GM21447 (cell line): ENCODE data around the gene CCDC136.

ENCODE experiments used
- ATAC-seq: cut with Tn5 transposase; IDR thresholded peaks from one replicate; pipeline ENCODE4 v1.9.1; 2021; ENCODE audit not compliant: unreplicated experiment

Gene CCDC136

GRCh38 chr7:128791121-128791971, at the start of gene CCDC136:
CCDC136 (plus strand) TSS chr7:128791968; CDS start chr7:128792412, 444 bp downstream.
- peak; percentile 80 for ATAC-seq

DNA sequence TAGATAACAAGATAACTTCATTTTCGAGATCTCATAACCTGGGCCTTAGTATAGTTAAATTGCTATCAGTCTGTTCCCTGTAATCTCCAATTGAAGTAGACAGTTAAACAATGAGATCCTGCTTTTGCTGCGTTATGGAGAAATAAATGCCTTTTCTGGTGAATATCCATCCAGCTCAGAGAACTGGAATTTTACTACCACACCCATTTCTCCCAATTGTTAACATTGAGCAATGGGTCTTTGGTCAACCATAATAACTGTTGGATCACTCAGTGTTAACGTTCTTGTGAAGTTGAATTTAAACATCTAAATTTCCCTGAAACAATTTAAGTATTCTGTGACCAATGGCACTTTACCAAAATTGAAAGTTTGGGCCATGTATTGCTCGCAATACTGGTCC, 49.6 kb upstream of the CCDC136 start:
- no peak for ATAC-seq

DNA sequence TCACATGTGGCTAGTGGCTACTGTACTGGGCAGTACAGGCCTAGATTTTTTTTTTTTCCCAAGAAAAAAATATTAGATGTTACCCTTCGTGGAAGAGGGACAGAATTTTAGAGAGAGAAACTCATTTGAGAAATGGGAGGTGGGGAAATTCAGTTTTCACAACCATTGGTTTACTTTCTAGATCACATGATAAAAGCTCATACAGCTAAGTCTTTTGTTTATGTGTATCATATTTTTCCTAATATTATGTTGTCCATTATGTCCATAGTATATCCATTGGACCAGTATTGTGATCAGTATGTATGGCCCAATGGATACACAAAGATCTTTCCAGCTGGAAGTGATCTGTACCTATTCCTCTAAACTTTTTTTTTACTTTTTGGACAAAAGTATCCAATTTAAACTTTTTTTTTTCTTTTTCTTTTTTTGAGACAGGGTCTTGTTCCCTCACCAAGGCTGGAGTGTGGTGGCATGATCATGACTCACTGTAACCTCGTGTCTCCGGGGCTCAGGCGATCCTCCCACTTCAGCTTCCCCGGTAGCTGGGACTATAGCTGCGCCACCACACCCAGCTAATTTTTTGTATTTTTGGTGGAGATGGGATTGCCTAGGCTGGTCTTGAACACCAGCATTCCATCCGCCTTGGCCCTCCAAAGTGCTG, 48.5 kb upstream of the CCDC136 start:
- ATAC-seq = no peak

DNA sequence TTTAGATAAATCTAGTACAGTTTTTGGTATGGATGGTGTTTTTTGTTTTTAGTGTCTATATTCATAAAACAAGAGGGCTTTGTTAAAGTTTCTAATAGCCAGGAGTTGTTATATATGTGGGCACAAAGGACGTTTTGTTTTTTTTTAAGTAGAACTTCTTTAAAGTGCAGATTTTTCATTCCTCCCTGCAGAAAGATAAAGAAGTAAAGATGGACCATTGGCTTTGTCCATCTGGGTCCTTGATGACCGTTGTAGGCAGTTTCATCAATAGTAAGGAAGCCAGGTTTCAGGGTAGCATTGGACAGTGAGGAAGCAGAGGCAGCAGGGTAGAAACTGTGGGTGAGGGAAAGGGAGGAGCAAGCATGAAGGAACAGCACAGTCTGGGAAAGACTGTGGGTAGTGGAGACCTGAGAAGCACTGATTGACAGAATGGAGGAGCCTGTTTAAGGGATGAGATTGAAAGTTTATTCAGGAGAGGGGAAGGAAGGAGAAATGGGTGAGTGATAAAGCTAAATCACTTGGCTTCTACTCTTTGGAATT, 47.3 kb upstream of the CCDC136 start:
- no peak for ATAC-seq

GRCh38 chr7:128745706-128746105, 46.1 kb upstream of the CCDC136 start:
- no peak for ATAC-seq

- no peak for ATAC-seq
Measured at GRCh38 chr7:128747327-128748079, 44.3 kb upstream of the CCDC136 start.

DNA sequence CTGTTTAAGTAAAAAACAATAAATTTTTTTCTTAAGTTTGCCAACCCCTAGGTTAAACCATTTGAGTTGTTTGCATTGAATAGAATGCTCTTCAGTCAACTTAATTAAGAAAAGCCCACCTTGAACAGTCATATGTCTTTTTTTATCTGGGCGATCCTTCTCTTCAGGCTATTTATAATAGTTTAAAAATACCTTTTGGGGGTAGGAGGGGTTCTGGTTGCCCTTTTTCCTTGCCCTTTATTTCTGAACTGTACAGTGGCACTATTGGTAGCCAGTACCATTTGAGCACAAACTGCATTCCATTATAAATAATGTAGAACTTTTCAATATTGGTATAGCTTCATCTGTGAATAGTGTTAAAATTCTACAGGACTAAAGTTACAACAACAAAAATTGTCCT, 39.5 kb upstream of the CCDC136 start:
- ATAC-seq = no peak

DNA sequence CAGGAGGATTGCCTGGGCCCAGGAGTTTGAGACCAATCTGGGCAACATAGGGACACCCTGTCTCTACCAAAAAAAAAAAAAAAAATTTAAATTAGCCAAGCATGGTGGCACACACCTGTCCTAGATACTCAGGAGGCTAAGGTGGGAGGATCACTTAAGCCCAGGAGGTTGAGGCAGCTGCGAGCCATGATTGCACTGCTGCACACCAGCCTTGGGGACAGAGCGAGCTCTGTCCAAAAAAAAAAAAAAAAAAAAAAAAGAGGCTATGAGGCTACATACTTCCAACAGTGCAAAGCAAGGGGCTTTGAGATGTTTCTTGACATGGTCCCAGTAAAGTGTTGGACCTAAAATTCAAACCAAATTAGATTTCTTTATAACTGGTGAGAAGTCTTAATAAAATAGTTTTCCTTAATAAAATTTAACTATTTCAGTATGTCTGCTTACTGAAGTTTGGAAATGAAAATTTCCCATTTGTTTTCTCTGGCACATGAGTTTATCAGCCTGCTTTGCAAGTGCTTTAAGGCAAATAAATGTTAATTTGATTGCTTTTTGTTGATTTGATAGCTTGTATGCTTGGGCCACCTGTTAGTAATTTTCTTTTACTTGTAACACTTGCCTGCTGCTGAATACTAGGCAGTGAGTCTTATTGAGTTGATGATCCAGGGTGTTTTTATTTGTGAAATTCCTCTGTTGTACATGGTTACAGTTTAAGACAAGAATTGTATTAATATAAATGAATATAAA, 36.5 kb upstream of the CCDC136 start:
- no peak for ATAC-seq

DNA sequence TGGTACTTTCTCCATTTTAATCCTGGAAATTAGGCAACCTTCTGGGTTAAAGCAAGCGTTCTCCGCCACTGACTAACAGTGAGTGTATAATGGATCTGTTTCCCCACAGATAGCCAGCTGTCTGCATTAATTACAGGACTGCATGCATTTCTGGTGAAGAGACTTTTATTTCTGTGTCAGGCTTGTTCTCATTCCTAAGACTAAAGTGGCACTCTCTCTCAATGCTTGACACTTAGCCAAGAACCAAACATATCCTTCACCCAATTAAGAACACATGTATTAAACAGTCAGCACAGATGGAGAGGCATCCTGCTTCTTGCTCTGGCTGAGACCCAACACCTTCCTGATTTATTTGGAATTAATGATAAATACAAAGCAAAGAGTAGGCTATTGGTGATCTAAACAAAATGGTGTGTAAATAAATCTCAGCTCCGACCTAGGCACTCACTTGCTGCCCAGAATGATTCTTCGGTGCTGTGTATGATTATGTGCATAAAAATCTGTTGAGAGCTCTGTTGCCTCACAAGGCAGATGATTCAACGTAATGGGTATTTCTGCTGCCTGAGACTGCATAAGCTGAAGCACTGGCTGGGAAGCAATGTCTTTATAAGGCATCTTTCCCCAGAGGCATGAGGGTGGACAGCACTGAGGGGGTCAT, 35.8 kb upstream of the CCDC136 start:
- no peak for ATAC-seq

- ATAC-seq = no peak
Measured at GRCh38 chr7:128757203-128757602, 34.6 kb upstream of the CCDC136 start.

GRCh38 chr7:128758553-128758952, 33.2 kb upstream of the CCDC136 start:
- no peak for ATAC-seq

DNA sequence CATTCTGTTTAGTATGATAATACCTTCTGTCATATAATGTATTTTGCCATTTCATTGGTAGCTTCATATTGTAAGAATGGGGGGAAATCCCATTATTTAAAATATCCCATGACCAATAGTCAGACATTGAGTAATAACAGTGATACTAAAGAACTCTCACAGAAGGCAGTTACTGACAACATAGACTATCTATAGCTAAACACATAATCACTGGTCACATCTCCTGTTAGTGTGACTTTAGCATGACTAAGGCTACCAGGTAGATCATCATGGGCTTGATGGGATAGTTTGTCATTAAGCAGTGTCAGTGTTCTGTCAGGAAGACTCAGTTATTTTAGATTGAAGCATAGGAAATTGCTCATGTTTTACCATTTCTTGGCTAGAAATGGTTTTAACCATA, 32.5 kb upstream of the CCDC136 start:
- no peak for ATAC-seq

DNA sequence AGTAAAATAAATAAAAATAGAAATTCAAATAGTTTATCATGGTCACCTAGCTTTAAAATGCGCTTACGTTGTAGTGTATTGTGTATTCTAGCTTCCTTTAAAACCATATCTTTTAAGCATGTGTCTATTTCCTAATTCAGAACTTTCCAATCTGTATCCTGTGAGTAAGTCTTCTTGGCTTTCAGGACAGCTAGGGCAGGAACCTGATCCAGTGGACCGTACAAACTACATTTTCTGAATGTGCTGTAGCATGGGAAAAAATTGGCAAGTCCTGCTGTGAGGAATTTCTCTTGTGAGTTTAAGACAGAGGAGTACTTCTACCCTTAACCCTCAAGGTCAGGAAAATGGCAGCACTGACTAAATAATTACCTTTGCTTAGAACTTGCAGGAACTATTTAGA, 28.2 kb upstream of the CCDC136 start:
- ATAC-seq = no peak

- no peak for ATAC-seq
Measured at GRCh38 chr7:128767475-128768110, 24.2 kb upstream of the CCDC136 start.

- no peak for ATAC-seq
Measured at GRCh38 chr7:128770233-128770632, 21.5 kb upstream of the CCDC136 start.

- ATAC-seq = no peak
Measured at GRCh38 chr7:128773604-128774003, 18.2 kb upstream of the CCDC136 start.

DNA sequence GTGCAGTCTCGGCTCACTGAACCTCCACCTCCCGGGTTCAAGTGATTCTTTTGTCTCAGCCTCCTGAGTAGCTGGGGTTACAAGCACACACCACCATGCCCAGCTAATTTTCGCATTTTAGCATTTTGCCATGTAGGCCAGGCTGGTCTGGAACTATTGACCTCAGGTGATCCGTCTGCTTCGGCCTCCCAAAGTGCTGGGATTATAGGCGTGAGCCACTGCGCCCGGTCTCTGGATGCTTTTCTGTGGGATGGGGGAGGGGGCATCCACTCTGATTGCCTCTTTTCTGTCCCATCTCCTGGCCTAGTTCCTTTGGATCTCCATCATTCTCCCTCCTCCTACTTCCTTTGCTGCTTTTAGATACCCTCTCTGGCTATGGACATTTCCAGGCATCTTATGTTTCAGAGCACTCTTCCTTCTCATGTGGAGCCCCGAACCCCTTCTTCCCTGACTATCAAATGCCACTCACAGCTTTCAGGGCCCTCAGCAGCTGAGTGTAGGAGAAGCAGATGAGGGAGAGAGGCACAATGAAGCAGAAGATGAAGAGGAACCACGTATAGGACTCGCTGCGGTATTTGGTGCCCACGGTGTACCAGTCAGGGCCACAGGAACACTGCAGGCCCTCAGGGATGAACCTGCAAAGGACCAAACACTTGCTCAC, 17.6 kb upstream of the CCDC136 start:
- no peak for ATAC-seq

- no peak for ATAC-seq
Measured at GRCh38 chr7:128774921-128775320, 16.8 kb upstream of the CCDC136 start.

GRCh38 chr7:128775744-128776474, 15.9 kb upstream of the CCDC136 start, which contains the start of gene OPN1SW:
OPN1SW (minus strand) TSS chr7:128775794; CDS start chr7:128775781, 13 bp downstream.
- no peak for ATAC-seq
